LNCAP (cell line): ENCODE data around the gene PTPRT.

Experiments used
- CTCF ChIP-seq: fragments of 450-650 bp; IDR thresholded peaks from 2 replicates; pipeline ENCODE4 v1.5.1; 2017; ENCODE audit warnings: mild to moderate bottlenecking

The PTPRT gene

GRCh38 chr20:42164121-42164890, 1025.4 kb downstream of the PTPRT start:
- TF ChIP-seq CTCF = no peak

GRCh38 chr20:42161228-42161829, 1028.4 kb downstream of the PTPRT start:
- no peak for TF ChIP-seq CTCF

- no peak for TF ChIP-seq CTCF
These were observed 1029.9 kb downstream of the PTPRT start for GRCh38 chr20:42159808-42160207.

GRCh38 chr20:42158272-42158671, 1031.4 kb downstream of the PTPRT start:
- TF ChIP-seq CTCF = no peak

GRCh38 chr20:42155586-42155985, 1034.1 kb downstream of the PTPRT start:
- no peak for TF ChIP-seq CTCF

GRCh38 chr20:42152575-42152974, 1037.1 kb downstream of the PTPRT start:
- TF ChIP-seq CTCF = no peak

- no peak for TF ChIP-seq CTCF
These were observed 1039.5 kb downstream of the PTPRT start for GRCh38 chr20:42150230-42150629.
